Measurements from ENCODE around the gene HSPB7.

- TF ChIP-seq EZH2 (IDR thresholded peaks at IDR 0.05; ENCODE audit: borderline replicate concordance, low read length) (no peak), CTCF (conservative IDR thresholded peaks at IDR 0.05 in 1 of 2, IDR thresholded peaks at IDR 0.05 in 1 of 2; ENCODE audit: extremely low read depth in 1 of 2, insufficient read depth in 1 of 2, low read depth in 1 of 2, low read length in 2 of 2) (no peak)
Measured at GRCh38 chr1:16013908-16014258, 4.0 kb downstream of the HSPB7 start.

Measured in mammary epithelial cell (primary cell).